GM12892 (cell line): ENCODE results near the gene POLR3B.

Source experiments
- POLR2A ChIP-seq: IDR thresholded peaks from 2 replicates; pipeline ENCODE4 v1.6.1; 2011; ENCODE audit warnings: low read depth, low read length, control low read depth
- POLR2AphosphoS5 ChIP-seq: IDR thresholded peaks from 2 replicates; pipeline ENCODE4 v1.6.1; 2011; ENCODE audit warnings: low read depth, low read length, control low read depth
- TAF1 ChIP-seq: IDR thresholded peaks from 2 replicates; pipeline ENCODE4 v1.6.1; 2011; ENCODE audit warnings: low read depth, mild to moderate bottlenecking, control low read depth, low read length, borderline replicate concordance

GRCh38 chr12:106342397-106343213 lies 14.9 kb upstream of the POLR3B start:
- TF ChIP-seq POLR2A (no peak), POLR2AphosphoS5 (no peak), TAF1 (no peak)
